Measurements from ENCODE around the gene PROX2. TPM values are rescaled to one million over a fixed set of nuclear protein-coding genes. Genes with fewer than 3 reads are reported as not detected.

PROX2 gene
- total and polyA plus RNA-seq, 9 of the 15 experiments (the other 6 are each of a cell fraction or from before 2014, with no cell fraction given): not detected

DNA sequence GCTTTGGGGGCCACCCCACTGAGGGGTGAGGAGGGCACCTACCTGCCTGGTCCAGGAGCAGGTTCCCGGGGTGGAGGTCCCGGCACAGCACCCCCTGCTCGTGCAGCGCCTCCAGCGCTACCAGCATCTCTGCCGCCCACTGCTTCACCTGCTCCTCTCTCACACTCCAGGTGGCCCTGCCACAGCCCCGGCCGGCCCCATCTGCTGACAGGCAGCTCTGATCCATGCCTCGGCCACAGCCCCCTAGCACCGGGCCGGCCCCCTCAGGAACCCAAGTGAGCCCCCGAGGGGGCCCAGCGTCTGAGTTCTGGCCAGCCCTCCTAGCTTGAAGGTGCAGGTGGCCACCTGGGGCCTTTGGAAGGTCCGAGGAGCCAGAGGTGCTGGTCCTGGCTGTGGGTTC, 33.6 kb upstream of the PROX2 start:
- WGBS (ENCODE audit: insufficient coverage, low coverage, missing lambda C conversion rate): 65% methylated on average over 2 of the region's 14 CpGs
- peak overlapping the region in 1 of 2 experiments; percentile 73; a peak in 2 of 4 replicates for H3K9ac ChIP-seq (ENCODE audit: insufficient read depth in 1 of 2, low read depth in 2 of 2, low read length in 2 of 2)
- ChIA-PET CTCF (ENCODE audit: low intra/inter-chr PET ratio) (no interaction called here), POLR2A (interaction anchor here (0.6 to 0.9 kb wide), 2 partner anchors 8 to 27 kb away, joined by 3 read pairs; no protein-coding TSS in a partner anchor)
- peaks cover 10 to 45% of the 10 kb centered on the region in 2 experiments; a peak in 3 of 5 replicates for H3K4me1 ChIP-seq (replicated peaks in 1 of 2; ENCODE audit: control insufficient read depth in 2 of 2, insufficient read depth in 2 of 2, low read length in 2 of 2)
- no peaks in the 10 kb centered on the region for H3K9me3 ChIP-seq (replicated peaks; ENCODE audit: control insufficient read depth, insufficient read depth, low read depth, low read length)
- H3K4me3 ChIP-seq: no peak overlapping the region
- H3K36me3 ChIP-seq (ENCODE audit: control insufficient read depth, insufficient read depth, low read length): peaks cover 10% of the 10 kb centered on the region; the same call in 2 of the 3 replicates
- no peak overlapping the region for H3K27ac ChIP-seq (ENCODE audit: extremely low read depth, low read depth, low read length)
- H4K20me1 ChIP-seq (replicated peaks; ENCODE audit: control insufficient read depth, insufficient read depth, low read length): no peaks in the 10 kb centered on the region
- BruUV-seq (replicated peaks): no TSS peak
- H2AFZ ChIP-seq (ENCODE audit: low read depth, low read length): no peak overlapping the region
- DNase-seq (ENCODE audit: extremely low read depth in 1 of 4, low spot score in 3 of 4): no peak
- no peaks in the 10 kb centered on the region for H3K79me2 ChIP-seq (ENCODE audit: control insufficient read depth, insufficient read depth, low read length)
- in situ Hi-C loops (cut with MboI): no loop called here
- intact Hi-C loops (cut with micrococcal nuclease): loop anchor here (5.0 kb wide), 1 partner anchor 302 kb away; no protein-coding TSS in a partner anchor
- no peak for FAIRE-seq
- no peaks in the 10 kb centered on the region for H3K27me3 ChIP-seq (ENCODE audit: control insufficient read depth in 2 of 2, insufficient read depth in 2 of 2, low read length in 2 of 2)
- no peaks in the 10 kb centered on the region for H3K9me1 ChIP-seq (ENCODE audit: control insufficient read depth, insufficient read depth, low read length)
- no peak overlapping the region for H3K4me2 ChIP-seq (ENCODE audit: insufficient read depth, low read length)
- no peak for ATAC-seq
- no peak for TF ChIP-seq ZNF146 (CRISPR knock-in tag; IDR thresholded peaks at IDR 0.05; ENCODE audit: unreplicated experiment)
- TF ChIP-seq MCM3 (IDR thresholded peaks at IDR 0.05): no peak
- TF ChIP-seq POLR3A (IDR thresholded peaks at IDR 0.05; ENCODE audit: borderline replicate concordance, extremely low read depth, insufficient read depth, insufficient read length): no peak
- TF ChIP-seq ZKSCAN8 (CRISPR knock-in tag; IDR thresholded peaks at IDR 0.05): no peak
- TF ChIP-seq, protein P1, sequence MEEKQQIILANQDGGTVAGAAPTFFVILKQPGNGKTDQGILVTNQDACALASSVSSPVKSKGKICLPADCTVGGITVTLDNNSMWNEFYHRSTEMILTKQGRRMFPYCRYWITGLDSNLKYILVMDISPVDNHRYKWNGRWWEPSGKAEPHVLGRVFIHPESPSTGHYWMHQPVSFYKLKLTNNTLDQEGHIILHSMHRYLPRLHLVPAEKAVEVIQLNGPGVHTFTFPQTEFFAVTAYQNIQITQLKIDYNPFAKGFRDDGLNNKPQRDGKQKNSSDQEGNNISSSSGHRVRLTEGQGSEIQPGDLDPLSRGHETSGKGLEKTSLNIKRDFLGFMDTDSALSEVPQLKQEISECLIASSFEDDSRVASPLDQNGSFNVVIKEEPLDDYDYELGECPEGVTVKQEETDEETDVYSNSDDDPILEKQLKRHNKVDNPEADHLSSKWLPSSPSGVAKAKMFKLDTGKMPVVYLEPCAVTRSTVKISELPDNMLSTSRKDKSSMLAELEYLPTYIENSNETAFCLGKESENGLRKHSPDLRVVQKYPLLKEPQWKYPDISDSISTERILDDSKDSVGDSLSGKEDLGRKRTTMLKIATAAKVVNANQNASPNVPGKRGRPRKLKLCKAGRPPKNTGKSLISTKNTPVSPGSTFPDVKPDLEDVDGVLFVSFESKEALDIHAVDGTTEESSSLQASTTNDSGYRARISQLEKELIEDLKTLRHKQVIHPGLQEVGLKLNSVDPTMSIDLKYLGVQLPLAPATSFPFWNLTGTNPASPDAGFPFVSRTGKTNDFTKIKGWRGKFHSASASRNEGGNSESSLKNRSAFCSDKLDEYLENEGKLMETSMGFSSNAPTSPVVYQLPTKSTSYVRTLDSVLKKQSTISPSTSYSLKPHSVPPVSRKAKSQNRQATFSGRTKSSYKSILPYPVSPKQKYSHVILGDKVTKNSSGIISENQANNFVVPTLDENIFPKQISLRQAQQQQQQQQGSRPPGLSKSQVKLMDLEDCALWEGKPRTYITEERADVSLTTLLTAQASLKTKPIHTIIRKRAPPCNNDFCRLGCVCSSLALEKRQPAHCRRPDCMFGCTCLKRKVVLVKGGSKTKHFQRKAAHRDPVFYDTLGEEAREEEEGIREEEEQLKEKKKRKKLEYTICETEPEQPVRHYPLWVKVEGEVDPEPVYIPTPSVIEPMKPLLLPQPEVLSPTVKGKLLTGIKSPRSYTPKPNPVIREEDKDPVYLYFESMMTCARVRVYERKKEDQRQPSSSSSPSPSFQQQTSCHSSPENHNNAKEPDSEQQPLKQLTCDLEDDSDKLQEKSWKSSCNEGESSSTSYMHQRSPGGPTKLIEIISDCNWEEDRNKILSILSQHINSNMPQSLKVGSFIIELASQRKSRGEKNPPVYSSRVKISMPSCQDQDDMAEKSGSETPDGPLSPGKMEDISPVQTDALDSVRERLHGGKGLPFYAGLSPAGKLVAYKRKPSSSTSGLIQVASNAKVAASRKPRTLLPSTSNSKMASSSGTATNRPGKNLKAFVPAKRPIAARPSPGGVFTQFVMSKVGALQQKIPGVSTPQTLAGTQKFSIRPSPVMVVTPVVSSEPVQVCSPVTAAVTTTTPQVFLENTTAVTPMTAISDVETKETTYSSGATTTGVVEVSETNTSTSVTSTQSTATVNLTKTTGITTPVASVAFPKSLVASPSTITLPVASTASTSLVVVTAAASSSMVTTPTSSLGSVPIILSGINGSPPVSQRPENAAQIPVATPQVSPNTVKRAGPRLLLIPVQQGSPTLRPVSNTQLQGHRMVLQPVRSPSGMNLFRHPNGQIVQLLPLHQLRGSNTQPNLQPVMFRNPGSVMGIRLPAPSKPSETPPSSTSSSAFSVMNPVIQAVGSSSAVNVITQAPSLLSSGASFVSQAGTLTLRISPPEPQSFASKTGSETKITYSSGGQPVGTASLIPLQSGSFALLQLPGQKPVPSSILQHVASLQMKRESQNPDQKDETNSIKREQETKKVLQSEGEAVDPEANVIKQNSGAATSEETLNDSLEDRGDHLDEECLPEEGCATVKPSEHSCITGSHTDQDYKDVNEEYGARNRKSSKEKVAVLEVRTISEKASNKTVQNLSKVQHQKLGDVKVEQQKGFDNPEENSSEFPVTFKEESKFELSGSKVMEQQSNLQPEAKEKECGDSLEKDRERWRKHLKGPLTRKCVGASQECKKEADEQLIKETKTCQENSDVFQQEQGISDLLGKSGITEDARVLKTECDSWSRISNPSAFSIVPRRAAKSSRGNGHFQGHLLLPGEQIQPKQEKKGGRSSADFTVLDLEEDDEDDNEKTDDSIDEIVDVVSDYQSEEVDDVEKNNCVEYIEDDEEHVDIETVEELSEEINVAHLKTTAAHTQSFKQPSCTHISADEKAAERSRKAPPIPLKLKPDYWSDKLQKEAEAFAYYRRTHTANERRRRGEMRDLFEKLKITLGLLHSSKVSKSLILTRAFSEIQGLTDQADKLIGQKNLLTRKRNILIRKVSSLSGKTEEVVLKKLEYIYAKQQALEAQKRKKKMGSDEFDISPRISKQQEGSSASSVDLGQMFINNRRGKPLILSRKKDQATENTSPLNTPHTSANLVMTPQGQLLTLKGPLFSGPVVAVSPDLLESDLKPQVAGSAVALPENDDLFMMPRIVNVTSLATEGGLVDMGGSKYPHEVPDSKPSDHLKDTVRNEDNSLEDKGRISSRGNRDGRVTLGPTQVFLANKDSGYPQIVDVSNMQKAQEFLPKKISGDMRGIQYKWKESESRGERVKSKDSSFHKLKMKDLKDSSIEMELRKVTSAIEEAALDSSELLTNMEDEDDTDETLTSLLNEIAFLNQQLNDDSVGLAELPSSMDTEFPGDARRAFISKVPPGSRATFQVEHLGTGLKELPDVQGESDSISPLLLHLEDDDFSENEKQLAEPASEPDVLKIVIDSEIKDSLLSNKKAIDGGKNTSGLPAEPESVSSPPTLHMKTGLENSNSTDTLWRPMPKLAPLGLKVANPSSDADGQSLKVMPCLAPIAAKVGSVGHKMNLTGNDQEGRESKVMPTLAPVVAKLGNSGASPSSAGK (IDR thresholded peaks at IDR 0.05): no peak
- TF ChIP-seq, protein P2, sequence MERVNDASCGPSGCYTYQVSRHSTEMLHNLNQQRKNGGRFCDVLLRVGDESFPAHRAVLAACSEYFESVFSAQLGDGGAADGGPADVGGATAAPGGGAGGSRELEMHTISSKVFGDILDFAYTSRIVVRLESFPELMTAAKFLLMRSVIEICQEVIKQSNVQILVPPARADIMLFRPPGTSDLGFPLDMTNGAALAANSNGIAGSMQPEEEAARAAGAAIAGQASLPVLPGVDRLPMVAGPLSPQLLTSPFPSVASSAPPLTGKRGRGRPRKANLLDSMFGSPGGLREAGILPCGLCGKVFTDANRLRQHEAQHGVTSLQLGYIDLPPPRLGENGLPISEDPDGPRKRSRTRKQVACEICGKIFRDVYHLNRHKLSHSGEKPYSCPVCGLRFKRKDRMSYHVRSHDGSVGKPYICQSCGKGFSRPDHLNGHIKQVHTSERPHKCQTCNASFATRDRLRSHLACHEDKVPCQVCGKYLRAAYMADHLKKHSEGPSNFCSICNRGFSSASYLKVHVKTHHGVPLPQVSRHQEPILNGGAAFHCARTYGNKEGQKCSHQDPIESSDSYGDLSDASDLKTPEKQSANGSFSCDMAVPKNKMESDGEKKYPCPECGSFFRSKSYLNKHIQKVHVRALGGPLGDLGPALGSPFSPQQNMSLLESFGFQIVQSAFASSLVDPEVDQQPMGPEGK (CRISPR knock-in tag; IDR thresholded peaks at IDR 0.05; ENCODE audit: borderline replicate concordance): no peak
- no peak for TF ChIP-seq EP300 (IDR thresholded peaks at IDR 0.05; ENCODE audit: low read length)
- TF ChIP-seq HDAC2 (IDR thresholded peaks at IDR 0.05): no peak
